Suprapubic skin (tissue), 4 donors: ENCODE measurements around the gene AGAP1. TPM values are rescaled to one million over a fixed set of nuclear protein-coding genes. Genes with fewer than 3 reads are reported as not detected.

ENCODE experiments used
- DNase-seq, 2 donors: peaks; one replicate each; pipeline ENCODE4 v3.0.0-alpha.2; 2019; ENCODE audit warnings: low spot score in 2 of 2
- H3K27ac ChIP-seq: fragments of 200-600 bp; sonication (generic); one replicate; pipeline ENCODE4 v1.5.1; 2019
- H3K27me3 ChIP-seq: fragments of 200-600 bp; sonication (generic); one replicate; pipeline ENCODE4 v1.5.1; 2019
- H3K36me3 ChIP-seq: fragments of 200-600 bp; sonication (generic); one replicate; pipeline ENCODE4 v1.5.1; 2019
- H3K4me1 ChIP-seq: fragments of 200-600 bp; sonication (generic); one replicate; pipeline ENCODE4 v1.5.1; 2019
- H3K4me3 ChIP-seq: fragments of 200-600 bp; sonication (generic); one replicate; pipeline ENCODE4 v1.5.1; 2019; ENCODE audit warnings: mild to moderate bottlenecking
- H3K9me3 ChIP-seq: fragments of 200-600 bp; sonication (generic); one replicate; pipeline ENCODE4 v1.5.1; 2019
- EP300 ChIP-seq: sonication (generic); formaldehyde crosslinking; IDR thresholded peaks from one replicate; pipeline ENCODE4 v1.6.1; 2017; ENCODE audit warnings: antibody characterized with exemption
- POLR2A ChIP-seq, 2 donors: fragments of 450-650 bp; IDR thresholded peaks; one replicate each; pipeline ENCODE4 v1.6.1; 2017; ENCODE audit warnings: antibody characterized with exemption in 2 of 2, mild to moderate bottlenecking in 2 of 2, moderate library complexity in 2 of 2
- POLR2AphosphoS5 ChIP-seq, 3 donors: sonication (generic); formaldehyde crosslinking; IDR thresholded peaks; one replicate each; pipeline ENCODE4 v1.6.1; 2017; ENCODE audit warnings: antibody characterized with exemption in 3 of 3
- WGBS: methylation state at CpG from one replicate; pipeline ENCODE4 v1.1.5; 2018; 5-methylcytosine and 5-hydroxymethylcytosine counted together
- total RNA-seq, 4 donors: library from RNA; depleted of rRNA; stranded (reverse); fragments of >200 nt; gene quantifications; one replicate each; pipeline ENCODE4 v1.1.0, GENCODE V29; 2016
- TF ChIP-seq, protein P1 (sequence below), 2 donors: fragments of 200-600 bp in 1 of 2; fragments of 450-650 bp in 1 of 2; sonication (generic) in 1 of 2; IDR thresholded peaks; one replicate each; pipeline ENCODE4 v1.5.1; 2016 to 2019; ENCODE audit warnings: antibody characterized with exemption in 2 of 2, mild to moderate bottlenecking in 1 of 2, moderate library complexity in 1 of 2

Gene AGAP1
- total RNA-seq, 4 donors from 2014 or later, result 14.1 to 30.7 (median 19.4) TPM

DNA sequence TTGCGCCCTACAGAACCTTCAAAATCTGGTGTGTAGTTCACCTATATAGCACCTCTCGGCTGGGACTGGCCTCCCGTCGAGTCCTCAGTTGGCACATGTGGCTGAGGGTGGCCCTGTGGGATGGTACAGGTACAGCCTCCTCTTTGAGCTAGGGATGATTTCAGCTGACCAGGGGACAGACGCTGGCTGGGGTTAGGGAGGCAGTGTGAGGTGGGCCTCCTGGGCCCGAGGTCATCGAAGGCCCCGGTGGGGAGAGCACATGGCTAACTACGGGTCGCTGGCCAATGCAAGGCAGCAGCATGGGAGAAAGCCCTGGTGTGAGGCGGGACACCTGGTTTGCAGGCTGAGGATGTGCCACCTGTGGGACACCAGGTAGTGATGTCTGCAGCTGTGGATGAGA, 369.6 kb downstream of the AGAP1 start:
- peaks cover 6% of the 10 kb centered on the region for H3K4me1 ChIP-seq
- DNase-seq, result no peak

GRCh38 chr2:235864302-235864701, 370.5 kb downstream of the AGAP1 start:
- Histone ChIP-seq H3K27ac (no peak overlapping the region), H3K9me3 (no peaks in the 10 kb centered on the region), H3K4me3 (no peak overlapping the region), H3K36me3 (no peaks in the 10 kb centered on the region), H3K4me1 (peaks cover 5% of the 10 kb centered on the region), H3K27me3 (no peaks in the 10 kb centered on the region)
- TF ChIP-seq POLR2A (IDR thresholded peaks at IDR 0.05) (no peak), POLR2AphosphoS5 (IDR thresholded peaks at IDR 0.05) (no peak), EP300 (no peak)
- DNase-seq, result no peak
- WGBS, result 79% methylated on average over 17 of the region's 17 CpGs

More for the DNA sequence above, 369.6 kb downstream of the AGAP1 start:
- no peaks in the 10 kb centered on the region for H3K27me3 ChIP-seq
- 94% methylated on average over 11 of the region's 11 CpGs for WGBS
- H3K36me3 ChIP-seq, result no peaks in the 10 kb centered on the region
- H3K27ac ChIP-seq, result no peak overlapping the region
- TF ChIP-seq, protein P1, sequence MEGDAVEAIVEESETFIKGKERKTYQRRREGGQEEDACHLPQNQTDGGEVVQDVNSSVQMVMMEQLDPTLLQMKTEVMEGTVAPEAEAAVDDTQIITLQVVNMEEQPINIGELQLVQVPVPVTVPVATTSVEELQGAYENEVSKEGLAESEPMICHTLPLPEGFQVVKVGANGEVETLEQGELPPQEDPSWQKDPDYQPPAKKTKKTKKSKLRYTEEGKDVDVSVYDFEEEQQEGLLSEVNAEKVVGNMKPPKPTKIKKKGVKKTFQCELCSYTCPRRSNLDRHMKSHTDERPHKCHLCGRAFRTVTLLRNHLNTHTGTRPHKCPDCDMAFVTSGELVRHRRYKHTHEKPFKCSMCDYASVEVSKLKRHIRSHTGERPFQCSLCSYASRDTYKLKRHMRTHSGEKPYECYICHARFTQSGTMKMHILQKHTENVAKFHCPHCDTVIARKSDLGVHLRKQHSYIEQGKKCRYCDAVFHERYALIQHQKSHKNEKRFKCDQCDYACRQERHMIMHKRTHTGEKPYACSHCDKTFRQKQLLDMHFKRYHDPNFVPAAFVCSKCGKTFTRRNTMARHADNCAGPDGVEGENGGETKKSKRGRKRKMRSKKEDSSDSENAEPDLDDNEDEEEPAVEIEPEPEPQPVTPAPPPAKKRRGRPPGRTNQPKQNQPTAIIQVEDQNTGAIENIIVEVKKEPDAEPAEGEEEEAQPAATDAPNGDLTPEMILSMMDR (IDR thresholded peaks at IDR 0.05), result no peak
- TF ChIP-seq EP300 (no peak), POLR2A (IDR thresholded peaks at IDR 0.05) (no peak), POLR2AphosphoS5 (IDR thresholded peaks at IDR 0.05) (no peak)
- no peak overlapping the region for H3K4me3 ChIP-seq
- no peaks in the 10 kb centered on the region for H3K9me3 ChIP-seq

DNA sequence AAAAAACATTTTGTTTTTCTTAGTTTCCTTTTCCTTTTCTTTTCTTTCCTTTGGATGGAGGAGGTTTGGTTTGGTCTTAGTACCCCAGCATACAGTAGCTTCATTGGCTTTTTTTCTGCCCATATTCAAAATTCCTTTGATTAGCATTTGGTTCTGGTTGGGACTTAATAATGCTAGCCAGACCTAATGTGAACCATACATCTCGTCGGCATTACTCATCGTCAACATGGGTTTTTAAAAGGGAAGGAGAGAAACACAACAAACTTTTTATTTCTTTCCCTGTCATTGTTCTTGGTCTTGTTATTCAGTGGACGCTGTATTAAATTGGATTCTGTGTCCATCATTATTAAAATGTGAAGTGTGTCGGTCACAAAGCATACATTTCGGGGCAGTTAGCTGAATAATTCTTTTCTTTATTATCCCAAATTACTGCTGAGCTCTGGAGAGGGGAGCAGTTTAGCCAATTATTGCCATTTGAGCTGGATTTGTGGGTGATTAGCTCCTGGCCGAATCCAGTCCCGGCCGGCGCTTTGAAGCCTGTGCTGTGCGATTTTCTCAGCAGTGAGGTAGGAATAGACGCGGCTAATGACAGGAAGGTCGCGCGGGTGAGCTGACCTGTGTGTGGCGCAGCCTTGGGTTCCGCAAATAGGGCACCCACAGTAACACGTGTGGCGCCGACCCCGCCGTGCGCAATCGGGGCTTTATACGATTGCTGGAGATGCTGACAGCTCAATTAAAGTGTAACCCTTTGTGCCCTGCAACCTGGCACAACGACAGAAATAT, 371.1 kb downstream of the AGAP1 start:
- TF ChIP-seq EP300 (no peak), POLR2A (IDR thresholded peaks at IDR 0.05) (no peak), POLR2AphosphoS5 (IDR thresholded peaks at IDR 0.05) (no peak)
- TF ChIP-seq, protein P1 (IDR thresholded peaks at IDR 0.05), result no peak
- 59% methylated on average over 27 of the region's 27 CpGs for WGBS
- Histone ChIP-seq H3K4me1 (no peaks in the 10 kb centered on the region), H3K9me3 (no peaks in the 10 kb centered on the region), H3K27ac (no peak overlapping the region), H3K4me3 (no peak overlapping the region), H3K27me3 (no peaks in the 10 kb centered on the region), H3K36me3 (no peaks in the 10 kb centered on the region)
- DNase-seq, result no peak

- H3K27me3 ChIP-seq, result no peaks in the 10 kb centered on the region
- no peaks in the 10 kb centered on the region for H3K36me3 ChIP-seq
- H3K9me3 ChIP-seq, result no peaks in the 10 kb centered on the region
- 97% methylated on average over 4 of the region's 4 CpGs for WGBS
- TF ChIP-seq EP300, result no peak
- TF ChIP-seq, protein P1 (IDR thresholded peaks at IDR 0.05), result no peak
- no peak for DNase-seq
- H3K27ac ChIP-seq, result no peak overlapping the region
- H3K4me1 ChIP-seq, result no peaks in the 10 kb centered on the region
- no peak overlapping the region for H3K4me3 ChIP-seq
These were observed 372.5 kb downstream of the AGAP1 start for GRCh38 chr2:235866373-235866772.

DNA sequence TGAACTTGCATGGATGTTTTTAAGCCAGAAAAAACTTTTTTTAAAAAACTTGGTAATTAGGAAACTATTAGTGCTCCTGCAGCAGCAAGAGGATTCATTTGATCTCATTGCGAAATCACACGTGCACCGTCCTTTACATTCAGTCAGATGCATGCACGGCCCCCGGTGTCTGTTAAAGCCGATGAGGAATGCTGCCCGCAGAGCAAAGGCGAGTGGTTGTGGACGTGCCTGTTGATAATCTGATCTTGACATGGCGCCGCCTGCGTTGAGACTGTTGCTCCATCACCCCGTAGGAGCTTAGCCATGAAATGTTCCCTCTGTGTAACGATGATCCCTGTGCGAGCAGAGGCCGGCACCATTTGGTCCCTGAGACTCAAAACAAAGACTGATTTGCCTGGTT, 374.4 kb downstream of the AGAP1 start:
- no peaks in the 10 kb centered on the region for H3K36me3 ChIP-seq
- H3K27ac ChIP-seq, result no peak overlapping the region
- no peaks in the 10 kb centered on the region for H3K9me3 ChIP-seq
- WGBS, result 88% methylated on average over 16 of the region's 16 CpGs
- H3K4me1 ChIP-seq, result no peaks in the 10 kb centered on the region
- no peak for TF ChIP-seq EP300
- no peak for TF ChIP-seq POLR2A (IDR thresholded peaks at IDR 0.05)
- no peak for TF ChIP-seq POLR2AphosphoS5 (IDR thresholded peaks at IDR 0.05)
- TF ChIP-seq, protein P1 (IDR thresholded peaks at IDR 0.05), result no peak
- no peak for DNase-seq
- no peak overlapping the region for H3K4me3 ChIP-seq
- H3K27me3 ChIP-seq, result no peaks in the 10 kb centered on the region
